Neural progenitor cell (in vitro differentiated cells): ENCODE measurements around the gene CDK4. TPM values are rescaled to one million over a fixed set of nuclear protein-coding genes. Genes with fewer than 3 reads are reported as not detected.

Experiments
- DNase-seq: peaks from one replicate; pipeline ENCODE4 v3.0.0-alpha.2; 2016; ENCODE audit warnings: low spot score
- H2AFZ ChIP-seq: fragments of 200-600 bp; sonication (generic); replicated peaks from 2 replicates; pipeline ENCODE4 v1.6.1; 2016; ENCODE audit warnings: antibody characterized with exemption
- H3F3A ChIP-seq: fragments of 200-600 bp; sonication (generic); 2 replicates; pipeline ENCODE4 v1.6.1; 2016; ENCODE audit warnings: antibody characterized with exemption, low read depth
- H3K27ac ChIP-seq: fragments of 200-600 bp; sonication (generic); 2 replicates; pipeline ENCODE4 v1.5.1; 2016; ENCODE audit warnings: mild to moderate bottlenecking
- H3K27me3 ChIP-seq: fragments of 200-600 bp; sonication (generic); 2 replicates; pipeline ENCODE4 v1.6.1; 2016; ENCODE audit warnings: mild to moderate bottlenecking, moderate library complexity
- H3K36me3 ChIP-seq: fragments of 200-600 bp; sonication (generic); 2 replicates; pipeline ENCODE4 v1.5.1; 2016
- H3K4me1 ChIP-seq: fragments of 200-600 bp; sonication (generic); 2 replicates; pipeline ENCODE4 v1.6.1; 2016; ENCODE audit warnings: mixed run types
- H3K4me2 ChIP-seq: fragments of 200-600 bp; sonication (generic); 2 replicates; pipeline ENCODE4 v1.6.1; 2016
- H3K4me3 ChIP-seq: fragments of 200-600 bp; sonication (generic); 2 replicates; pipeline ENCODE4 v1.5.1; 2016
- H3K79me2 ChIP-seq: fragments of 200-600 bp; sonication (generic); 2 replicates; pipeline ENCODE4 v1.6.1; 2016; ENCODE audit warnings: low read depth
- H3K9ac ChIP-seq: fragments of 200-600 bp; sonication (generic); 2 replicates; pipeline ENCODE4 v1.6.1; 2016
- H3K9me3 ChIP-seq: fragments of 200-600 bp; sonication (generic); 2 replicates; pipeline ENCODE4 v1.5.1; 2016; ENCODE audit warnings: low read depth
- H4K20me1 ChIP-seq: fragments of 200-600 bp; sonication (generic); 2 replicates; pipeline ENCODE4 v1.6.1; 2016; ENCODE audit warnings: low read depth
- H3K27ac Mint-ChIP-seq: 3 replicates; pipeline ENCODE4 v1.8.0; 2021; ENCODE audit warnings: mixed read lengths
- H3K27me3 Mint-ChIP-seq: 2 replicates; pipeline ENCODE4 v1.8.0; 2022; ENCODE audit warnings: low read depth, mild to moderate bottlenecking, inconsistent platforms, moderate library complexity, mixed read lengths; ENCODE audit not compliant: insufficient read depth
- H3K36me3 Mint-ChIP-seq: 3 replicates; pipeline ENCODE4 v1.8.0; 2021; ENCODE audit warnings: mixed read lengths
- H3K4me1 Mint-ChIP-seq: 3 replicates; pipeline ENCODE4 v1.8.0; 2021; ENCODE audit warnings: mixed read lengths
- H3K4me3 Mint-ChIP-seq: 3 replicates; pipeline ENCODE4 v1.8.0; 2021; ENCODE audit warnings: mild to moderate bottlenecking, moderate library complexity, mixed read lengths
- H3K9me3 Mint-ChIP-seq: 3 replicates; pipeline ENCODE4 v1.8.0; 2020; ENCODE audit warnings: mixed read lengths
- CTCF ChIP-seq: fragments of 200-600 bp; sonication (generic); IDR thresholded peaks from 2 replicates; pipeline ENCODE4 v1.5.1; 2017; ENCODE audit warnings: antibody characterized with exemption, mild to moderate bottlenecking
- EZH2 ChIP-seq: fragments of 200-600 bp; sonication (generic); IDR thresholded peaks from 2 replicates; pipeline ENCODE4 v1.6.1; 2017; ENCODE audit warnings: antibody characterized with exemption, mild to moderate bottlenecking, moderate library complexity
- EZH2phosphoT487 ChIP-seq: fragments of 200-600 bp; sonication (generic); IDR thresholded peaks from 2 replicates; pipeline ENCODE4 v1.6.1; 2017; ENCODE audit warnings: antibody characterized with exemption
- total RNA-seq: library from RNA; depleted of rRNA; stranded (reverse); fragments of >200 nt; gene quantifications from 2 replicates; pipeline ENCODE4 v1.2.3, GENCODE V29; 2015; ENCODE audit warnings: low replicate concordance

The CDK4 gene
- total RNA-seq, 1 donor from 2014 or later: 169 TPM

- Mint-ChIP-seq H3K27me3 (peaks cover 37% of the 10 kb centered on the region), H3K4me3 (peak within 1 kb of the TSS; percentile 92), H3K36me3 (no peaks in the 10 kb centered on the region), H3K4me1 (peaks cover 49% of the 10 kb centered on the region), H3K9me3 (no peaks in the 10 kb centered on the region), H3K27ac (no peak within 1 kb of the TSS)
- H3K9ac ChIP-seq: no peak within 1 kb of the TSS
- H3F3A ChIP-seq: peaks cover 35% of the 10 kb centered on the region
- DNase-seq: peak; percentile 80
- H3K27me3 ChIP-seq: peaks cover 100% of the 10 kb centered on the region
- no peaks in the 10 kb centered on the region for H3K36me3 ChIP-seq
- peaks cover 24% of the 10 kb centered on the region for H3K4me1 ChIP-seq
- H3K4me3 ChIP-seq: peak within 1 kb of the TSS; percentile 80
- H3K79me2 ChIP-seq: no peaks in the 10 kb centered on the region
- no peak within 1 kb of the TSS for H2AFZ ChIP-seq
- H3K9me3 ChIP-seq: no peaks in the 10 kb centered on the region
- peaks cover 39% of the 10 kb centered on the region for H4K20me1 ChIP-seq
- TF ChIP-seq EZH2phosphoT487: no peak
- TF ChIP-seq CTCF: no peak
- TF ChIP-seq EZH2: no peak
- peak within 1 kb of the TSS; percentile 98 for H3K4me2 ChIP-seq
- no peak within 1 kb of the TSS for H3K27ac ChIP-seq
These were observed 13.4 kb downstream of the CDK4 start, which contains the start of gene AGAP2 for GRCh38 chr12:57738661-57739237. AGAP2 (minus strand) TSS chr12:57738742; CDS start chr12:57738246, 496 bp downstream.

- H3K4me2 ChIP-seq: peak overlapping the region; percentile 98
- no peak overlapping the region for H2AFZ ChIP-seq
- TF ChIP-seq EZH2phosphoT487 (peak; percentile 96), CTCF (peak; percentile 39), EZH2 (peak; percentile 99)
- H3K27ac ChIP-seq: no peak overlapping the region
- H3K27ac Mint-ChIP-seq: no peak overlapping the region
- peaks cover 39% of the 10 kb centered on the region for H4K20me1 ChIP-seq
- no peaks in the 10 kb centered on the region for H3K36me3 Mint-ChIP-seq
- H3K4me1 ChIP-seq: peaks cover 24% of the 10 kb centered on the region
- H3K9ac ChIP-seq: no peak overlapping the region
- H3K4me3 Mint-ChIP-seq: peak overlapping the region; percentile 80
- peaks cover 49% of the 10 kb centered on the region for H3K4me1 Mint-ChIP-seq
- peaks cover 38% of the 10 kb centered on the region for H3K27me3 Mint-ChIP-seq
- no peaks in the 10 kb centered on the region for H3K9me3 Mint-ChIP-seq
- H3K4me3 ChIP-seq: peak overlapping the region; percentile 80
- H3K36me3 ChIP-seq: no peaks in the 10 kb centered on the region
- H3F3A ChIP-seq: peaks cover 32% of the 10 kb centered on the region
- H3K9me3 ChIP-seq: no peaks in the 10 kb centered on the region
- H3K79me2 ChIP-seq: no peaks in the 10 kb centered on the region
- DNase-seq: peak; percentile 80
- H3K27me3 ChIP-seq: peaks cover 100% of the 10 kb centered on the region
These were observed 14.3 kb downstream of the CDK4 start for GRCh38 chr12:57737467-57738460.

- H3K36me3 Mint-ChIP-seq: no peaks in the 10 kb centered on the region
- Histone ChIP-seq H3K79me2 (no peaks in the 10 kb centered on the region), H4K20me1 (peaks cover 39% of the 10 kb centered on the region), H3K4me1 (peaks cover 24% of the 10 kb centered on the region), H3K9me3 (no peaks in the 10 kb centered on the region), H3K27me3 (peaks cover 100% of the 10 kb centered on the region), H3K27ac (no peak overlapping the region), H2AFZ (no peak overlapping the region), H3K9ac (no peak overlapping the region), H3K4me2 (peak overlapping the region; percentile 98), H3F3A (peaks cover 32% of the 10 kb centered on the region), H3K4me3 (peak overlapping the region; percentile 80), H3K36me3 (no peaks in the 10 kb centered on the region)
- H3K4me1 Mint-ChIP-seq: peaks cover 49% of the 10 kb centered on the region
- H3K9me3 Mint-ChIP-seq: no peaks in the 10 kb centered on the region
- DNase-seq: peak; percentile 33
- peaks cover 40% of the 10 kb centered on the region for H3K27me3 Mint-ChIP-seq
- peak overlapping the region; percentile 4 for H3K27ac Mint-ChIP-seq
- TF ChIP-seq CTCF (no peak), EZH2phosphoT487 (no peak), EZH2 (no peak)
- H3K4me3 Mint-ChIP-seq: peak overlapping the region; percentile 80
These were observed 15.2 kb downstream of the CDK4 start for GRCh38 chr12:57736741-57737466.
